Smooth muscle cell (in vitro differentiated cells): ENCODE results near the gene SLC6A9. TPM values are rescaled to one million over a fixed set of nuclear protein-coding genes. Genes with fewer than 3 reads are reported as not detected.

Source experiments
- DNase-seq: peaks from one replicate; lab custom pipeline; 2025; ENCODE audit not compliant: unreplicated experiment; lab: John Stamatoyannopoulos, UW
- H2AFZ ChIP-seq: fragments of 200-600 bp; sonication (generic); 2 replicates; pipeline ENCODE4 v1.6.0; 2016; ENCODE audit warnings: antibody characterized with exemption, low read depth, mild to moderate bottlenecking
- H3F3A ChIP-seq: fragments of 200-600 bp; sonication (generic); 2 replicates; pipeline ENCODE4 v1.6.0; 2017; ENCODE audit warnings: antibody characterized with exemption, low read depth
- H3K27ac ChIP-seq: fragments of 200-600 bp; sonication (generic); 2 replicates; pipeline ENCODE4 v1.5.1; 2016; ENCODE audit warnings: low read depth, mild to moderate bottlenecking
- H3K27me3 ChIP-seq: fragments of 200-600 bp; sonication (generic); 2 replicates; pipeline ENCODE4 v1.6.1; 2016; ENCODE audit warnings: low read depth, mild to moderate bottlenecking
- H3K36me3 ChIP-seq: fragments of 200-600 bp; sonication (generic); 2 replicates; pipeline ENCODE4 v1.5.1; 2016; ENCODE audit warnings: low read depth
- H3K4me1 ChIP-seq: fragments of 200-600 bp; sonication (generic); 2 replicates; pipeline ENCODE4 v1.5.1; 2016; ENCODE audit warnings: low read depth
- H3K4me2 ChIP-seq: fragments of 200-600 bp; sonication (generic); 2 replicates; pipeline ENCODE4 v1.6.0; 2016; ENCODE audit warnings: mild to moderate bottlenecking
- H3K4me3 ChIP-seq: fragments of 200-600 bp; sonication (generic); 2 replicates; pipeline ENCODE4 v1.5.1; 2016; ENCODE audit warnings: mild to moderate bottlenecking
- H3K79me2 ChIP-seq: fragments of 200-600 bp; sonication (generic); 2 replicates; pipeline ENCODE4 v1.6.0; 2016; ENCODE audit warnings: low read depth, mild to moderate bottlenecking
- H3K9ac ChIP-seq: fragments of 200-600 bp; sonication (generic); 2 replicates; pipeline ENCODE4 v1.6.0; 2016; ENCODE audit warnings: low read depth
- H3K9me3 ChIP-seq: fragments of 200-600 bp; sonication (generic); replicated peaks from 2 replicates; pipeline ENCODE4 v1.5.1; 2016; ENCODE audit warnings: low read depth
- H4K20me1 ChIP-seq: fragments of 200-600 bp; sonication (generic); 2 replicates; pipeline ENCODE4 v1.6.0; 2016; ENCODE audit warnings: low read depth
- CTCF ChIP-seq: fragments of 200-600 bp; sonication (generic); IDR thresholded peaks from 2 replicates; pipeline ENCODE4 v1.5.1; 2017; ENCODE audit warnings: borderline replicate concordance, mild to moderate bottlenecking, antibody characterized with exemption; ENCODE audit not compliant: insufficient read depth, poor library complexity, severe bottlenecking
- WGBS: methylation state at CpG from one replicate; pipeline ENCODE4 v1.1.7; 2016; ENCODE audit warnings: low lambda C conversion rate; 5-methylcytosine and 5-hydroxymethylcytosine counted together
- polyA plus RNA-seq: library from polyadenylated mRNA; unstranded; fragments of >200 nt; fragmentation: Nextera tagmentation; extraction: Ambion mirVana; gene quantifications from 2 replicates; pipeline ENCODE4 v1.2.1, GENCODE V29; 2016
- total RNA-seq: library from RNA; depleted of rRNA; stranded (reverse); fragments of >200 nt; gene quantifications from 2 replicates; pipeline ENCODE4 v1.2.3, GENCODE V29; 2014

Gene SLC6A9
- total and polyA plus RNA-seq, 2 experiments from 2014 or later, result 10.2 to 25.8 TPM

GRCh38 chr1:44024031-44024902, 7.0 kb downstream of the SLC6A9 start:
- H3K79me2 ChIP-seq, result peaks cover 25% of the 10 kb centered on the region
- H3K4me2 ChIP-seq, result no peak overlapping the region
- WGBS, result 94% methylated on average over 14 of the region's 14 CpGs
- H3K4me3 ChIP-seq, result no peak overlapping the region
- H3F3A ChIP-seq, result no peaks in the 10 kb centered on the region
- H3K9me3 ChIP-seq, result no peaks in the 10 kb centered on the region
- H4K20me1 ChIP-seq, result no peaks in the 10 kb centered on the region
- H3K36me3 ChIP-seq, result no peaks in the 10 kb centered on the region
- DNase-seq, result no peak
- H3K9ac ChIP-seq, result no peak overlapping the region
- peaks cover 3% of the 10 kb centered on the region for H3K4me1 ChIP-seq
- H2AFZ ChIP-seq, result no peak overlapping the region
- H3K27me3 ChIP-seq, result no peaks in the 10 kb centered on the region
- no peak overlapping the region for H3K27ac ChIP-seq
- no peak for TF ChIP-seq CTCF

GRCh38 chr1:44021581-44022321, 9.5 kb downstream of the SLC6A9 start:
- H3K27me3 ChIP-seq, result no peaks in the 10 kb centered on the region
- H3F3A ChIP-seq, result no peaks in the 10 kb centered on the region
- H3K27ac ChIP-seq, result no peak overlapping the region
- no peak overlapping the region for H2AFZ ChIP-seq
- no peak overlapping the region for H3K4me3 ChIP-seq
- H3K79me2 ChIP-seq, result peaks cover 3% of the 10 kb centered on the region
- H3K9me3 ChIP-seq, result no peaks in the 10 kb centered on the region
- DNase-seq, result no peak
- 93% methylated on average over 10 of the region's 10 CpGs for WGBS
- no peak overlapping the region for H3K4me2 ChIP-seq
- no peak overlapping the region for H3K9ac ChIP-seq
- no peaks in the 10 kb centered on the region for H4K20me1 ChIP-seq
- no peaks in the 10 kb centered on the region for H3K36me3 ChIP-seq
- H3K4me1 ChIP-seq, result no peaks in the 10 kb centered on the region
- TF ChIP-seq CTCF, result no peak

- Histone ChIP-seq H2AFZ (no peak overlapping the region), H3K36me3 (no peaks in the 10 kb centered on the region), H3K79me2 (no peaks in the 10 kb centered on the region), H3K27me3 (no peaks in the 10 kb centered on the region), H3K4me2 (no peak overlapping the region), H3K4me1 (no peaks in the 10 kb centered on the region), H4K20me1 (no peaks in the 10 kb centered on the region), H3K4me3 (no peak overlapping the region), H3F3A (no peaks in the 10 kb centered on the region), H3K9ac (no peak overlapping the region), H3K9me3 (no peaks in the 10 kb centered on the region), H3K27ac (no peak overlapping the region)
- DNase-seq, result no peak
- TF ChIP-seq CTCF, result no peak
- 94% methylated on average over 8 of the region's 8 CpGs for WGBS
These were observed 10.1 kb downstream of the SLC6A9 start for GRCh38 chr1:44021156-44021555.
